SH-SY5Y (cell line): Measurements from ENCODE around the gene NRARP.

ENCODE experiments used
- GATA2 ChIP-seq: IDR thresholded peaks from 2 replicates; pipeline ENCODE4 v1.6.1; 2011; ENCODE audit warnings: mild to moderate bottlenecking, low read depth, low read length
- GATA3 ChIP-seq: IDR thresholded peaks from 2 replicates; pipeline ENCODE4 v1.6.1; 2011; ENCODE audit warnings: low read depth, mild to moderate bottlenecking, low read length, moderate library complexity

- no peak for TF ChIP-seq GATA2
- TF ChIP-seq GATA3, result no peak
Observed at GRCh38 chr9:137252555-137253506, 49.2 kb downstream of the NRARP start.
